Measurements from ENCODE around the gene NAA80.

Gene NAA80

DNA sequence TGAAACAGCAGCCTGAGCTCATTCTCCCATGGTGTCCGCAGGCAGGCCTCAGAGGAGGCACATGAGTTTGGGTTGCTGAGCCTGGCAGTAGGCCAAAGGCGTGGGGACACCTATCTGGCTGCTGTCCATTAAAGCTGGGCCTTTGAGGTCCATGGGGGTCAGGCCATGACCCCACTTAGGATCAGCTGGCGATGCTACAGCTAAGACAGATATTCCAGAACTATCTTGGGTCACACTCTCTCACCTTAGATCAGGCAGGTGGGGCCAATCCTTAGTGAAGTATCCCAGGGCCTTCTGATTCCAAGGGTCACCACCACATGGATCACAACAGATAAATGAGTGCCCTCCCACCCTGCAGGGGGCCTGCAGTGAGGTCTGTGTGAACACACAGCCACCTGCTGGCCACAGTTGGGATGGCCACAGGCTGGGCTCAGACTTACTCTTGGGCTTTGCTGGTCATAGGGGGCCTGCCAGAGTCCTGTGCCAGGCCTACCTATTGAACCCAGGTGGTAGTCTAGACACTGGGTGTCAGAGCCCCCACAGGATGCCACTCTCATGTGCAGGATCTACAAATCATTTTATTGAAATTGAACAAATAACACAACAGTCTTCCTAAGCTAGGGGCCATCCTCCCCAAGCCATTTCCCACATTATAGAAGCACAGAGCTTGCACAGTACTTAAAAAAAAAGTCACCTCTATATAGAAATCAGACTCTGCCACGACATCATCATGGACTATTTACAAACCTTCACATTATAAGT, 25.3 kb upstream of the NAA80 start:
- no peak overlapping the region for H3K4me2 ChIP-seq (ENCODE audit: low read length)
- no peak overlapping the region for H3K9ac ChIP-seq (ENCODE audit: low read length)
- H4K20me1 ChIP-seq (ENCODE audit: insufficient read depth, low read length) = no peaks in the 10 kb centered on the region
- H3K79me2 ChIP-seq (ENCODE audit: low read length) = peaks cover 33% of the 10 kb centered on the region
- H2AFZ ChIP-seq (ENCODE audit: low read depth, low read length) = no peak overlapping the region
- no peak for TF ChIP-seq EZH2phosphoT487 (IDR thresholded peaks at IDR 0.05; ENCODE audit: low read depth)
- TF ChIP-seq, protein P1, sequence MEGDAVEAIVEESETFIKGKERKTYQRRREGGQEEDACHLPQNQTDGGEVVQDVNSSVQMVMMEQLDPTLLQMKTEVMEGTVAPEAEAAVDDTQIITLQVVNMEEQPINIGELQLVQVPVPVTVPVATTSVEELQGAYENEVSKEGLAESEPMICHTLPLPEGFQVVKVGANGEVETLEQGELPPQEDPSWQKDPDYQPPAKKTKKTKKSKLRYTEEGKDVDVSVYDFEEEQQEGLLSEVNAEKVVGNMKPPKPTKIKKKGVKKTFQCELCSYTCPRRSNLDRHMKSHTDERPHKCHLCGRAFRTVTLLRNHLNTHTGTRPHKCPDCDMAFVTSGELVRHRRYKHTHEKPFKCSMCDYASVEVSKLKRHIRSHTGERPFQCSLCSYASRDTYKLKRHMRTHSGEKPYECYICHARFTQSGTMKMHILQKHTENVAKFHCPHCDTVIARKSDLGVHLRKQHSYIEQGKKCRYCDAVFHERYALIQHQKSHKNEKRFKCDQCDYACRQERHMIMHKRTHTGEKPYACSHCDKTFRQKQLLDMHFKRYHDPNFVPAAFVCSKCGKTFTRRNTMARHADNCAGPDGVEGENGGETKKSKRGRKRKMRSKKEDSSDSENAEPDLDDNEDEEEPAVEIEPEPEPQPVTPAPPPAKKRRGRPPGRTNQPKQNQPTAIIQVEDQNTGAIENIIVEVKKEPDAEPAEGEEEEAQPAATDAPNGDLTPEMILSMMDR (IDR thresholded peaks at IDR 0.05; ENCODE audit: low read depth, low read length) = peak; percentile 86
- H3K4me1 ChIP-seq (ENCODE audit: low read length) = peaks cover 35% of the 10 kb centered on the region
- H3K36me3 ChIP-seq (replicated peaks; ENCODE audit: low read depth, low read length) = peaks cover 11% of the 10 kb centered on the region
- no peaks in the 10 kb centered on the region for H3K27me3 ChIP-seq (ENCODE audit: low read depth, low read length)
- H3K27ac ChIP-seq (ENCODE audit: low read length) = no peak overlapping the region
- H3K4me3 ChIP-seq (ENCODE audit: low read length) = no peak overlapping the region
- no peaks in the 10 kb centered on the region for H3K9me3 ChIP-seq (ENCODE audit: insufficient read depth, low read length)

DNA sequence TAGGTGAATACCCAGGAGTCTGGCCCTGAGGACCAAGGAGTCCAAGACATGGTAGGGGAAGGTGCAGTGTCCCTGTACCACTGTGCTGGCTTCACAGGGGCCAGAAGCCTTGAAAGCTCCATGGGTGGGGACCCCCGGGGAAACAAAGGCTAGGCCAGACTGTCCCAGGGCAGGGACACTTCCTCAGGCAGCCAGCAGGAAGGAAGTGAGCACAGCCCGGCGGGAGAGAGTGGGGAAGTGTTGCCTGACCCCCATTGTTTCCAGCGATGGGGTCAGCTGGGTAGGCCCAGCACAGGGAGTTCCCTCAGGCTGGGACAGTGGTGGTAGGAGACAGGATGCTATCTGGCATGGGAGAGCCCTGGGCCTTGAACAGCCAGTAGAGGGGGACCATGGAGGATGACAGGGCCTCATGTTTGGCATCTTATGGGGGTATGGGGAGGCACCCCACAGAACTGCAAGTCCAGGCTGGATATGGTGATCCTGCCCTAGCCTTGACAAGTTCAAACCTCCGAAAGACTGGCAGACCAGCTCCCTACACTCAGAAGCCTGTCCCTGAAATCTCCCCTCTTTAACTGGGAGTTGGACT, 24.5 kb upstream of the NAA80 start:
- H2AFZ ChIP-seq (ENCODE audit: low read depth, low read length) = no peak overlapping the region
- H3K4me1 ChIP-seq (ENCODE audit: low read length) = peaks cover 35% of the 10 kb centered on the region
- no peak overlapping the region for H3K27ac ChIP-seq (ENCODE audit: low read length)
- H3K9ac ChIP-seq (ENCODE audit: low read length) = no peak overlapping the region
- no peaks in the 10 kb centered on the region for H3K9me3 ChIP-seq (ENCODE audit: insufficient read depth, low read length)
- peaks cover 16% of the 10 kb centered on the region for H3K36me3 ChIP-seq (replicated peaks; ENCODE audit: low read depth, low read length)
- peaks cover 34% of the 10 kb centered on the region for H3K79me2 ChIP-seq (ENCODE audit: low read length)
- TF ChIP-seq, protein P1 (IDR thresholded peaks at IDR 0.05; ENCODE audit: low read depth, low read length) = no peak
- no peak for TF ChIP-seq EZH2phosphoT487 (IDR thresholded peaks at IDR 0.05; ENCODE audit: low read depth)
- no peak overlapping the region for H3K4me2 ChIP-seq (ENCODE audit: low read length)
- no peaks in the 10 kb centered on the region for H3K27me3 ChIP-seq (ENCODE audit: low read depth, low read length)
- no peak overlapping the region for H3K4me3 ChIP-seq (ENCODE audit: low read length)
- no peaks in the 10 kb centered on the region for H4K20me1 ChIP-seq (ENCODE audit: insufficient read depth, low read length)

DNA sequence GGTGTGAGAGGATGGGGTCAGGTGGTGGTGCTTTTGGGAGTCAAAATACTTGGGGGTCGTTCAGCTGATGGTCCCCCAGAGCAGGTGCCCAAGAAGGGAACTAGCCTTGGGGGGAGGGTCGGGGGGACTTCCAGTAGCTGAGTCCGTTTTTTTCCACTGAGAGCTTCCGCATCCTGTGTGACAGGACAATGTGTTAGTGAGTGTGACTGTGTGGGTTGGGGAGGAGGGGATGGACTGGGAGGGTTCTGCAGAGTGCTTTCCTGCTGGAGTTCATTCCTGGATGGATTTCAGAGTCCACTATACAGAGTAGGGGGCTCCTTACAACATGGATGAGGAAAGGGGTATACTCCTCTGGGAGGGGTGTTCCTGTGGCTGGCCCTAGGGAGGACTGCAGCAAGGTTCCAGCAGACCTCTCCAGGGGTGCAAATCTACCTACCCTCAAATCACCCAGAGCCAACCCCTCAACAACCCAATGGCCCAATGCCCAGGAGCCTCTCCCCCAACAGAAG, 23.9 kb upstream of the NAA80 start:
- H2AFZ ChIP-seq (ENCODE audit: low read depth, low read length) = no peak overlapping the region
- H3K79me2 ChIP-seq (ENCODE audit: low read length) = peaks cover 34% of the 10 kb centered on the region
- TF ChIP-seq, protein P1 (IDR thresholded peaks at IDR 0.05; ENCODE audit: low read depth, low read length) = no peak
- no peak for TF ChIP-seq EZH2phosphoT487 (IDR thresholded peaks at IDR 0.05; ENCODE audit: low read depth)
- H4K20me1 ChIP-seq (ENCODE audit: insufficient read depth, low read length) = no peaks in the 10 kb centered on the region
- no peak overlapping the region for H3K27ac ChIP-seq (ENCODE audit: low read length)
- H3K27me3 ChIP-seq (ENCODE audit: low read depth, low read length) = no peaks in the 10 kb centered on the region
- no peak overlapping the region for H3K4me2 ChIP-seq (ENCODE audit: low read length)
- peaks cover 18% of the 10 kb centered on the region for H3K36me3 ChIP-seq (replicated peaks; ENCODE audit: low read depth, low read length)
- no peaks in the 10 kb centered on the region for H3K9me3 ChIP-seq (ENCODE audit: insufficient read depth, low read length)
- H3K4me1 ChIP-seq (ENCODE audit: low read length) = peaks cover 31% of the 10 kb centered on the region
- no peak overlapping the region for H3K4me3 ChIP-seq (ENCODE audit: low read length)
- H3K9ac ChIP-seq (ENCODE audit: low read length) = no peak overlapping the region

DNA sequence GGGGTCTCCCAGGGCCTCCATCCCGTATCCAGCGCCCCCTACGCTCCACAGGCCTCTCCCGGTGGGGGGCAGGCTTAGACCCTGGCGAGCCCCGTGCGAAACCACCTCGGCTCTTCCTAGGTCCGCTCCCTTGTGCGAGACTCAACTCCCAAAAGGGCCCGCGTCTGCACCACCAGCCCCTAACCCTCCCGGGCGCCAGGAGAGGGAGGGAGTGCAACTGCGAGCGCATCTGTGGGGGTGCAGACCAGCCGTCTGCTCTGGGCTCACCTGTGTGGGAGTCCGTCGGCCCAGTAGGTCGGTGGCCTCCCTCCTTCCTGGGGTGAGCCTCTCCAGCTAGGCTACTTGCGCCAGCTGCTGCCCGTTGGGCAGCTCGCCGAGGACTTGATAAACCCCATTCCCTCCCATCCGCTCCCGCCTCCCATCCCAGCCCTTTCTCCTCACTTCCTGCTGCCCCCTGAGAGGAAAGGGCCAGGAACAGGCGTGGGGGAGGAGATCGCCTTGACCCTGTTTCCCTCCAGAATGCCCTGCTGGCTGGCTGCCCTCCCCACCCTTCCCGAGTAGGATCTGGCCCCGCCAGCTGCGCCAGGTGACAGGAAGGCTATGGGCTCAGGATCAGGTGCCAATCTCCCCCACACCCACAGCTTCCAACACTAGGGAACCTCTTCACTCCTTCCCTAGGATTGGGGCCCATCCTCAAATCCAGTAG, 23.3 kb upstream of the NAA80 start, which contains the start of gene HYAL2:
Gene HYAL2 (minus strand): TSS at position 360 of the 706 bp plus-strand sequence. CDS start 2,256 bp downstream, outside the sequence.
- Histone ChIP-seq H3K9ac (ENCODE audit: low read length) (peak within 1 kb of the TSS; percentile 86), H3K79me2 (ENCODE audit: low read length) (peaks cover 29% of the 10 kb centered on the region), H3K27ac (ENCODE audit: low read length) (peak within 1 kb of the TSS; percentile 74), H4K20me1 (ENCODE audit: insufficient read depth, low read length) (no peaks in the 10 kb centered on the region), H3K36me3 (replicated peaks; ENCODE audit: low read depth, low read length) (peaks cover 22% of the 10 kb centered on the region), H3K4me1 (ENCODE audit: low read length) (peaks cover 34% of the 10 kb centered on the region), H3K4me2 (ENCODE audit: low read length) (peak within 1 kb of the TSS; percentile 87), H2AFZ (ENCODE audit: low read depth, low read length) (peak within 1 kb of the TSS; percentile 93), H3K27me3 (ENCODE audit: low read depth, low read length) (no peaks in the 10 kb centered on the region), H3K4me3 (ENCODE audit: low read length) (peak within 1 kb of the TSS; percentile 84), H3K9me3 (ENCODE audit: insufficient read depth, low read length) (no peaks in the 10 kb centered on the region)
- TF ChIP-seq EZH2phosphoT487 (IDR thresholded peaks at IDR 0.05; ENCODE audit: low read depth) = no peak
- TF ChIP-seq, protein P1 (IDR thresholded peaks at IDR 0.05; ENCODE audit: low read depth, low read length) = no peak

Data from OCI-LY3 (cell line).